ENCODE results near the gene UCN3. TPM values are rescaled to one million over a fixed set of nuclear protein-coding genes. Genes with fewer than 3 reads are reported as not detected.

Gene UCN3
- polyA plus RNA-seq, 1 donor from 2014 or later, result not detected

GRCh38 chr10:5338010-5338409 is 26.8 kb upstream of the UCN3 start:
- no peaks in the 10 kb centered on the region for H3K79me2 ChIP-seq (replicated peaks; ENCODE audit: insufficient read depth, low read length)
- no peak overlapping the region for H3K4me3 ChIP-seq (ENCODE audit: low read length)

DNA sequence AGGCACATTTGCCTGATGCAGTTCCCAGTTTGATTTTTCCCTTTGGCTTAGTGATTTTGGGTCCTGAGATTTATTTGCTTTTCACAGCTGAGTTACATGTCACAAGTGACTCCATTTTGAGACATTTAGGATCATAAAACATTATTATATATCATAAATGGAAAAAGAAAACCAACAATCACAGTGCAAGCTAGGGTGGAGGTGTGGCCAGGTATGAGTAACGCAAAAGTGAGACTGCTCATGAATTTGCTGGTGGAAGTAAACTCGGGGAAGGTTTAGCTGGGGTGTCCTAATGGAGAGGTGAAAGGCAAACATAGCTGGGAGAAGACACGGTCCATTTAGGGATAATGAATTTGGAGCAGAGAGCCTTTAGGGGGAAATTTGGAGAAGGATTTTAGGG is 21.7 kb upstream of the UCN3 start:
- Histone ChIP-seq H3K9me2 (ENCODE audit: insufficient read depth, low read length) (no peaks in the 10 kb centered on the region), H3K79me2 (replicated peaks; ENCODE audit: insufficient read depth, low read length) (no peaks in the 10 kb centered on the region), H2AFZ (ENCODE audit: low read depth, low read length) (no peak overlapping the region), H3K4me3 (ENCODE audit: low read length) (no peak overlapping the region), H4K20me1 (ENCODE audit: insufficient read depth) (no peaks in the 10 kb centered on the region), H3K36me3 (ENCODE audit: insufficient read depth, low read length) (no peaks in the 10 kb centered on the region), H3K27ac (ENCODE audit: low read length) (no peak overlapping the region), H3K27me3 (ENCODE audit: insufficient read depth, low read depth, low read length) (no peaks in the 10 kb centered on the region), H3F3A (ENCODE audit: insufficient read depth, low read length, poor library complexity, severe bottlenecking) (no peaks in the 10 kb centered on the region), H3K9me3 (ENCODE audit: low read length) (no peaks in the 10 kb centered on the region), H3K9ac (ENCODE audit: low read length) (no peak overlapping the region), H3K4me2 (ENCODE audit: low read length) (no peak overlapping the region)
- TF ChIP-seq RAD21 (conservative IDR thresholded peaks at IDR 0.05) (no peak), POLR2AphosphoS5 (IDR thresholded peaks at IDR 0.05) (no peak), EZH2 (IDR thresholded peaks at IDR 0.05; ENCODE audit: borderline replicate concordance, insufficient read depth, low read length, poor library complexity, severe bottlenecking) (no peak)

More at GRCh38 chr10:5338010-5338409, 26.8 kb upstream of the UCN3 start:
- no peak overlapping the region for H2AFZ ChIP-seq (ENCODE audit: low read depth, low read length)
- H3K27me3 ChIP-seq (ENCODE audit: insufficient read depth, low read depth, low read length), result no peaks in the 10 kb centered on the region
- H3K27ac ChIP-seq (ENCODE audit: low read length), result no peak overlapping the region
- TF ChIP-seq, protein P1, sequence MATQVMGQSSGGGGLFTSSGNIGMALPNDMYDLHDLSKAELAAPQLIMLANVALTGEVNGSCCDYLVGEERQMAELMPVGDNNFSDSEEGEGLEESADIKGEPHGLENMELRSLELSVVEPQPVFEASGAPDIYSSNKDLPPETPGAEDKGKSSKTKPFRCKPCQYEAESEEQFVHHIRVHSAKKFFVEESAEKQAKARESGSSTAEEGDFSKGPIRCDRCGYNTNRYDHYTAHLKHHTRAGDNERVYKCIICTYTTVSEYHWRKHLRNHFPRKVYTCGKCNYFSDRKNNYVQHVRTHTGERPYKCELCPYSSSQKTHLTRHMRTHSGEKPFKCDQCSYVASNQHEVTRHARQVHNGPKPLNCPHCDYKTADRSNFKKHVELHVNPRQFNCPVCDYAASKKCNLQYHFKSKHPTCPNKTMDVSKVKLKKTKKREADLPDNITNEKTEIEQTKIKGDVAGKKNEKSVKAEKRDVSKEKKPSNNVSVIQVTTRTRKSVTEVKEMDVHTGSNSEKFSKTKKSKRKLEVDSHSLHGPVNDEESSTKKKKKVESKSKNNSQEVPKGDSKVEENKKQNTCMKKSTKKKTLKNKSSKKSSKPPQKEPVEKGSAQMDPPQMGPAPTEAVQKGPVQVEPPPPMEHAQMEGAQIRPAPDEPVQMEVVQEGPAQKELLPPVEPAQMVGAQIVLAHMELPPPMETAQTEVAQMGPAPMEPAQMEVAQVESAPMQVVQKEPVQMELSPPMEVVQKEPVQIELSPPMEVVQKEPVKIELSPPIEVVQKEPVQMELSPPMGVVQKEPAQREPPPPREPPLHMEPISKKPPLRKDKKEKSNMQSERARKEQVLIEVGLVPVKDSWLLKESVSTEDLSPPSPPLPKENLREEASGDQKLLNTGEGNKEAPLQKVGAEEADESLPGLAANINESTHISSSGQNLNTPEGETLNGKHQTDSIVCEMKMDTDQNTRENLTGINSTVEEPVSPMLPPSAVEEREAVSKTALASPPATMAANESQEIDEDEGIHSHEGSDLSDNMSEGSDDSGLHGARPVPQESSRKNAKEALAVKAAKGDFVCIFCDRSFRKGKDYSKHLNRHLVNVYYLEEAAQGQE (IDR thresholded peaks at IDR 0.05; ENCODE audit: borderline replicate concordance), result no peak
- TF ChIP-seq POLR2AphosphoS5 (IDR thresholded peaks at IDR 0.05), result no peak
- TF ChIP-seq EZH2 (IDR thresholded peaks at IDR 0.05; ENCODE audit: borderline replicate concordance, insufficient read depth, low read length, poor library complexity, severe bottlenecking), result no peak
- TF ChIP-seq TAF1 (IDR thresholded peaks at IDR 0.05; ENCODE audit: low read depth), result no peak
- TF ChIP-seq RAD21 (conservative IDR thresholded peaks at IDR 0.05), result no peak
- no peak for TF ChIP-seq SMC3 (conservative IDR thresholded peaks at IDR 0.05; ENCODE audit: poor library complexity)
- no peak for TF ChIP-seq MXI1 (conservative IDR thresholded peaks at IDR 0.05; ENCODE audit: poor library complexity, severe bottlenecking)
- no peak for TF ChIP-seq EP300 (conservative IDR thresholded peaks at IDR 0.05; ENCODE audit: poor library complexity, severe bottlenecking)
- TF ChIP-seq, protein P2, sequence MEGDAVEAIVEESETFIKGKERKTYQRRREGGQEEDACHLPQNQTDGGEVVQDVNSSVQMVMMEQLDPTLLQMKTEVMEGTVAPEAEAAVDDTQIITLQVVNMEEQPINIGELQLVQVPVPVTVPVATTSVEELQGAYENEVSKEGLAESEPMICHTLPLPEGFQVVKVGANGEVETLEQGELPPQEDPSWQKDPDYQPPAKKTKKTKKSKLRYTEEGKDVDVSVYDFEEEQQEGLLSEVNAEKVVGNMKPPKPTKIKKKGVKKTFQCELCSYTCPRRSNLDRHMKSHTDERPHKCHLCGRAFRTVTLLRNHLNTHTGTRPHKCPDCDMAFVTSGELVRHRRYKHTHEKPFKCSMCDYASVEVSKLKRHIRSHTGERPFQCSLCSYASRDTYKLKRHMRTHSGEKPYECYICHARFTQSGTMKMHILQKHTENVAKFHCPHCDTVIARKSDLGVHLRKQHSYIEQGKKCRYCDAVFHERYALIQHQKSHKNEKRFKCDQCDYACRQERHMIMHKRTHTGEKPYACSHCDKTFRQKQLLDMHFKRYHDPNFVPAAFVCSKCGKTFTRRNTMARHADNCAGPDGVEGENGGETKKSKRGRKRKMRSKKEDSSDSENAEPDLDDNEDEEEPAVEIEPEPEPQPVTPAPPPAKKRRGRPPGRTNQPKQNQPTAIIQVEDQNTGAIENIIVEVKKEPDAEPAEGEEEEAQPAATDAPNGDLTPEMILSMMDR (IDR thresholded peaks at IDR 0.05; ENCODE audit: poor library complexity, severe bottlenecking), result no peak
- H3F3A ChIP-seq (ENCODE audit: insufficient read depth, low read length, poor library complexity, severe bottlenecking), result no peaks in the 10 kb centered on the region
- H3K9ac ChIP-seq (ENCODE audit: low read length), result no peak overlapping the region
- no peaks in the 10 kb centered on the region for H4K20me1 ChIP-seq (ENCODE audit: insufficient read depth)
- H3K9me3 ChIP-seq (ENCODE audit: low read length), result no peaks in the 10 kb centered on the region
- no peaks in the 10 kb centered on the region for H3K36me3 ChIP-seq (ENCODE audit: insufficient read depth, low read length)
- no peaks in the 10 kb centered on the region for H3K9me2 ChIP-seq (ENCODE audit: insufficient read depth, low read length)
- H3K4me2 ChIP-seq (ENCODE audit: low read length), result no peak overlapping the region
